ENCODE results near the gene ATG2A. TPM values are rescaled to one million over a fixed set of nuclear protein-coding genes. Genes with fewer than 3 reads are reported as not detected.

The ATG2A gene
- total RNA-seq, result 10 to 100 TPM; 35.4 to 39.8 (median 36.6) TPM
- long read RNA-seq, donor 1, partial matches to known transcripts, result 11 of 17 reads
- long read RNA-seq, donor 1, other reads (novel, unspliced or antisense), result 6 of 17 reads
- long read RNA-seq, donor 2, partial matches to known transcripts, result 0 of 1 reads
- long read RNA-seq, donor 2, other reads (novel, unspliced or antisense), result 1 of 1 reads

- ATAC-seq (peak; percentile 97), DNase-seq (peak; percentile 99 to 100 (median 99))
- no peak for TF ChIP-seq CTCF (IDR thresholded peaks at IDR 0.05)
- intact Hi-C loops (cut with DNase I, micrococcal nuclease), result no loop called here
- Histone ChIP-seq H3K9me3 (no peaks in the 10 kb centered on the region), H3K36me3 (ENCODE audit: low read depth) (peaks cover 13% of the 10 kb centered on the region), H3K4me3 (peak within 1 kb of the TSS; percentile 74), H3K4me1 (ENCODE audit: low read depth) (peaks cover 22% of the 10 kb centered on the region)
Observed at GRCh38 chr11:64916775-64917662, at the start of gene ATG2A. ATG2A (minus strand) TSS chr11:64917209; CDS start chr11:64917135, 74 bp downstream.

DNA sequence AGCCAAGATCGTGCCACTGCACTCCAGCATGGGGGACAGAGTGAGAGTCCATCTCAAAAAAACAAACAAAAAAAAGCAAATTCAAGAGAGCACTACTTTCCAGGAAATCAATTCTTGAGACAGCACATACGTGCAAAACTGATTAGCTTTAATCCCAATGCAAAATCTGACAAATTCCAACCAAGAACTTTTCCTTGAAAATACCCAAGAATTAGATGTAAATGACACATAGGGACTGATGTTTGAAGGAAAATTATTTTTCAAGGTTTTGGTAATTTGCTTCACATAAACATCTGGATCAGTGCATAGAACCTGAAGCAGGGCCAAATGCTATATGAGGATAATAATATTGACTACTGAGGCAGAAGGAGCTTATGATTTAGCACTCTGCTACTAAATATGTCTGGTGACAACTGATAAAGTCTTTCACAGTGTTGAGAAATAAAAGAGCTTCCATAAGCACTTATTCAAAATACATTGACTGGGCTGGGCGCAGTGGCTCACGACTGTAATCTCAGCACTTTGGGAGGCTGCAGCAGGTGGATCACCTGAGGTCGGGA is 46.1 kb upstream of the ATG2A start:
- no peak overlapping the region for H3K4me3 ChIP-seq
- no peaks in the 10 kb centered on the region for H3K36me3 ChIP-seq (ENCODE audit: low read depth)
- no peak for TF ChIP-seq CTCF (IDR thresholded peaks at IDR 0.05)
- H3K9me3 ChIP-seq, result no peaks in the 10 kb centered on the region
- H3K4me1 ChIP-seq (ENCODE audit: low read depth), result no peaks in the 10 kb centered on the region
- intact Hi-C loops (cut with DNase I, micrococcal nuclease), result no loop called here
- no peak for ATAC-seq
- no peak for DNase-seq

DNA sequence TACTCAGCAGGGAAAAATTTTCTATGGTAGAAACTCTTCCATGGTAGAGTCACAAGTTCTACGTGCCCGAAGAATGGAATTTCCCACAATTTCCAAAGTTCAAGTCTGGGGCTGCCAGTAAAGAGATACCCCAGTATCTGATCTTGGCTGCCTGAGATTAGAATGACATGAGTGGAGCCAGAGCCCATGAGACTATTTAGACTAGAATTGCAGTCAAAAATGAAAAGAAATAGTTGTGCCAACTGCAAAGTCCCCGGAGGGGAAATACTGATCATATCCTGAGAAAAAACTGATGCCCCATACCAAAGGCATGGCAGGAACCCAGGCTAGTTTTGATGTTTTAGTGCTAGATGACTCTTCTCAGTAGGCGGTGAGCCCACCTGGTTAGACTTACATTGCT is 43.7 kb upstream of the ATG2A start:
- Histone ChIP-seq H3K9me3 (no peaks in the 10 kb centered on the region), H3K4me3 (no peak overlapping the region)

GRCh38 chr11:64959498-64959897 is 42.5 kb upstream of the ATG2A start:
- ATAC-seq (no peak), DNase-seq (no peak)
- H3K9me3 ChIP-seq, result no peaks in the 10 kb centered on the region
- no peak overlapping the region for H3K4me3 ChIP-seq
- TF ChIP-seq CTCF (IDR thresholded peaks at IDR 0.05), result no peak
- H3K4me1 ChIP-seq (ENCODE audit: low read depth), result no peaks in the 10 kb centered on the region
- intact Hi-C loops (cut with DNase I, micrococcal nuclease), result no loop called here
- H3K36me3 ChIP-seq (ENCODE audit: low read depth), result no peaks in the 10 kb centered on the region

More for the DNA sequence above, 43.7 kb upstream of the ATG2A start:
- TF ChIP-seq CTCF (IDR thresholded peaks at IDR 0.05), result no peak
- intact Hi-C loops (cut with DNase I, micrococcal nuclease), result no loop called here
- DNase-seq (no peak), ATAC-seq (no peak)
- no peaks in the 10 kb centered on the region for H3K36me3 ChIP-seq (ENCODE audit: low read depth)
- no peaks in the 10 kb centered on the region for H3K4me1 ChIP-seq (ENCODE audit: low read depth)

DNA sequence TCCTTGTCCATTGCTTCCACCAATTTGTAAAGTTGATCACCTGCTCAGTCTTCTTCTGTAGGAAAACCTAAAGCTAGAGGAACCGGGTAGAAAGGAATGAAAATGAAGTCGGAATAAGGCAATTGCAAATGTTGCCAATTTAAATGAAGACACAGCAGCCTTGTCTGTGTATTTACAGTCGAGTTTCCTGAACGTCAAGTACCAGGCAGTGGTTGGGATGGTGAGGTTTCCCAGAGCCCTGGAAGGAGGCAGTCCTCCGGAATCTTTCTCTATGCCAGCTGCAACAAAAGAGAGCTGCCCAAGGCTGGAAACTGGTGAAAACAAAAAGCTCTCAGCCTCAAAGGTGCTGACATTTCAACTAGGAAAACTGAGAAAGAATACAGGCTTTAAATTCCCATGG is 37.2 kb upstream of the ATG2A start:
- H3K36me3 ChIP-seq (ENCODE audit: low read depth), result no peaks in the 10 kb centered on the region
- H3K9me3 ChIP-seq, result no peaks in the 10 kb centered on the region
- no peaks in the 10 kb centered on the region for H3K4me1 ChIP-seq (ENCODE audit: low read depth)
- no peak for TF ChIP-seq CTCF (IDR thresholded peaks at IDR 0.05)
- ATAC-seq, result no peak
- H3K4me3 ChIP-seq, result no peak overlapping the region
- intact Hi-C loops (cut with DNase I, micrococcal nuclease), result no loop called here
- DNase-seq, result no peak
